IMR-90 (cell line): ENCODE results near the gene GPATCH2L. TPM values are rescaled to one million over a fixed set of nuclear protein-coding genes. Genes with fewer than 3 reads are reported as not detected.

Source experiments
- ATAC-seq: fragments of 200-7000 bp; cut with Tn5 transposase; 2 replicates; pipeline ENCODE4 v1.9.1; 2020; ENCODE audit warnings: low read depth, mild to moderate bottlenecking, moderate library complexity
- BruUV-seq: library from RNA; stranded (reverse); fragments of 400-500 nt; replicated peaks from 2 replicates; lab custom pipeline; 2021; lab: Mats Ljungman, UMichigan
- CTCF ChIA-PET: fragments of 300-600 bp; formaldehyde crosslinking; extraction: SDS; loops from one replicate; lab custom pipeline; 2021; ENCODE audit warnings: antibody characterized with exemption; lab: Yijun Ruan, JAX
- POLR2A ChIA-PET: fragments of 300-600 bp; sonication (Branson Sonifier 250); formaldehyde crosslinking; loops from one replicate; lab custom pipeline; 2022; ENCODE audit warnings: antibody characterized with exemption; ENCODE audit not compliant: unreplicated experiment; lab: Charles Lee
- DNase-seq: peaks from one replicate; pipeline ENCODE4 v3.0.0; 2013
- H2AFZ ChIP-seq: replicated peaks from 2 replicates; pipeline ENCODE3; 2013; ENCODE audit warnings: low read length, mild to moderate bottlenecking; ENCODE audit not compliant: poor library complexity
- H2AK5ac ChIP-seq: 2 replicates; pipeline ENCODE4 v1.6.1; 2013; ENCODE audit warnings: low read depth, low read length, inconsistent platforms
- H2AK9ac ChIP-seq: replicated peaks from 2 replicates; pipeline ENCODE3; 2013; ENCODE audit warnings: mild to moderate bottlenecking, low read depth, low read length, moderate library complexity; ENCODE audit not compliant: poor library complexity
- H2BK120ac ChIP-seq: 2 replicates; pipeline ENCODE4 v1.6.1; 2013; ENCODE audit warnings: low read depth, low read length, inconsistent platforms
- H2BK15ac ChIP-seq: 3 replicates; pipeline ENCODE4 v1.6.1; 2013; ENCODE audit warnings: low read depth, low read length, inconsistent platforms
- H2BK20ac ChIP-seq: 2 replicates; pipeline ENCODE4 v1.6.1; 2013; ENCODE audit warnings: low read depth, mild to moderate bottlenecking, inconsistent platforms, low read length, moderate library complexity
- H2BK5ac ChIP-seq: 2 replicates; pipeline ENCODE4 v1.6.1; 2013; ENCODE audit warnings: mild to moderate bottlenecking, low read depth, low read length, inconsistent platforms; ENCODE audit not compliant: poor library complexity, severe bottlenecking
- H3K14ac ChIP-seq: replicated peaks from 2 replicates; pipeline ENCODE4 v1.6.1; 2013; ENCODE audit warnings: low read depth, low read length, inconsistent platforms
- H3K18ac ChIP-seq: 2 replicates; pipeline ENCODE4 v1.6.1; 2013; ENCODE audit warnings: low read depth, low read length, control low read depth
- H3K23ac ChIP-seq: 2 replicates; pipeline ENCODE4 v1.6.1; 2013; ENCODE audit warnings: low read depth, low read length, inconsistent platforms
- H3K27ac ChIP-seq: 2 replicates; pipeline ENCODE4 v1.5.1; 2013; ENCODE audit warnings: mild to moderate bottlenecking, control low read depth, low read length; ENCODE audit not compliant: insufficient read depth
- H3K27me3 ChIP-seq: 2 replicates; pipeline ENCODE4 v1.6.1; 2013; ENCODE audit warnings: low read length; ENCODE audit not compliant: control insufficient read depth, insufficient read depth
- H3K36me3 ChIP-seq: 2 replicates; pipeline ENCODE4 v1.6.1; 2013; ENCODE audit warnings: low read length, mixed read lengths; ENCODE audit not compliant: control insufficient read depth, insufficient read depth
- H3K4ac ChIP-seq: 2 replicates; pipeline ENCODE4 v1.6.1; 2013; ENCODE audit warnings: low read depth, low read length, inconsistent platforms
- H3K4me1 ChIP-seq: 2 replicates; pipeline ENCODE4 v1.6.1; 2013; ENCODE audit warnings: low read length, mixed read lengths; ENCODE audit not compliant: control insufficient read depth, insufficient read depth
- H3K4me2 ChIP-seq: 2 replicates; pipeline ENCODE4 v1.6.1; 2013; ENCODE audit warnings: low read depth, mild to moderate bottlenecking, control low read depth, low read length, moderate library complexity
- H3K4me3 ChIP-seq: 2 replicates; pipeline ENCODE4 v1.5.1; 2013; ENCODE audit warnings: low read depth, mild to moderate bottlenecking, control low read depth, low read length, moderate library complexity; ENCODE audit not compliant: insufficient read depth
- H3K56ac ChIP-seq: 2 replicates; pipeline ENCODE4 v1.6.1; 2013; ENCODE audit warnings: low read length, inconsistent platforms; ENCODE audit not compliant: insufficient read depth; ENCODE audit errors: extremely low read depth
- H3K79me1 ChIP-seq, 2 experiments: 2 replicates each; pipeline ENCODE4 v1.6.1; 2013; ENCODE audit warnings: low read length in 2 of 2, inconsistent platforms in 1 of 2, low read depth in 1 of 2
- H3K9ac ChIP-seq: 2 replicates; pipeline ENCODE4 v1.6.1; 2013; ENCODE audit warnings: low read depth, low read length, control low read depth
- H3K9me1 ChIP-seq: 2 replicates; pipeline ENCODE4 v1.6.1; 2013; ENCODE audit warnings: low read length, inconsistent platforms; ENCODE audit not compliant: insufficient read depth
- H3K9me3 ChIP-seq: 2 replicates; pipeline ENCODE4 v1.6.1; 2013; ENCODE audit warnings: low read length; ENCODE audit not compliant: control insufficient read depth, insufficient read depth
- H4K20me1 ChIP-seq: 2 replicates; pipeline ENCODE4 v1.6.1; 2013; ENCODE audit warnings: low read length, inconsistent platforms; ENCODE audit not compliant: insufficient read depth
- H4K5ac ChIP-seq: 2 replicates; pipeline ENCODE4 v1.6.1; 2013; ENCODE audit warnings: mild to moderate bottlenecking, low read depth, low read length, control low read depth
- H4K8ac ChIP-seq, 2 experiments: 2 replicates each; pipeline ENCODE4 v1.6.1; 2013; ENCODE audit warnings: low read depth in 2 of 2, low read length in 2 of 2, control low read depth in 1 of 2, inconsistent platforms in 1 of 2
- H4K91ac ChIP-seq: 2 replicates; pipeline ENCODE4 v1.6.1; 2013; ENCODE audit warnings: low read depth, low read length, inconsistent platforms; ENCODE audit not compliant: insufficient read depth
- WGBS, 2 experiments: methylation state at CpG; one replicate each; pipeline versions ENCODE4 v1.1.5 to v1.1.7; 2013; ENCODE audit warnings: missing lambda C conversion rate in 2 of 2; ENCODE audit not compliant: insufficient read length in 1 of 2; ENCODE audit errors: extremely low coverage in 2 of 2; 5-methylcytosine and 5-hydroxymethylcytosine counted together
- dilution Hi-C: fragments of 300-500 bp; cut with HindIII; formaldehyde crosslinking; loops from one replicate; pipeline ENCODE4 v1.14.3; 2018; ENCODE audit warnings: low sequenced_read_pairs; ENCODE audit not compliant: unreplicated experiment
- in situ Hi-C: fragments of 300-500 bp; cut with MboI; formaldehyde crosslinking; loops from 3 replicates; pipeline ENCODE4 v1.14.3; 2019; ENCODE audit warnings: low sequenced_read_pairs, inconsistent platforms, mixed read lengths
- intact Hi-C: fragments of 100-400 bp; cut with micrococcal nuclease; formaldehyde crosslinking; loops from 2 replicates; pipeline ENCODE4 v1.10.0; 2022
- polyA plus RNA-seq, 3 experiments: library from polyadenylated mRNA; depleted of rRNA; stranded (reverse); fragments of >200 nt; gene quantifications; 2 replicates each; pipeline ENCODE4 v1.2.3, GENCODE V29; 2012; ENCODE audit warnings: low replicate concordance in 1 of 3
- total RNA-seq: library from RNA; depleted of rRNA; stranded (reverse); fragments of >200 nt; gene quantifications from 2 replicates; pipeline ENCODE4 v1.2.3, GENCODE V29; 2012
- TF ChIP-seq, protein P1 (sequence below): fragments of 150-350 bp; IDR thresholded peaks from 2 replicates; pipeline ENCODE4 v1.6.1; 2017; ENCODE audit warnings: mild to moderate bottlenecking, antibody characterized with exemption, low read length, low read depth

GPATCH2L gene
- total and polyA plus RNA-seq, 2 of the 4 experiments (the other 2 are of a cell fraction) = 15.6 to 51.4 TPM

DNA sequence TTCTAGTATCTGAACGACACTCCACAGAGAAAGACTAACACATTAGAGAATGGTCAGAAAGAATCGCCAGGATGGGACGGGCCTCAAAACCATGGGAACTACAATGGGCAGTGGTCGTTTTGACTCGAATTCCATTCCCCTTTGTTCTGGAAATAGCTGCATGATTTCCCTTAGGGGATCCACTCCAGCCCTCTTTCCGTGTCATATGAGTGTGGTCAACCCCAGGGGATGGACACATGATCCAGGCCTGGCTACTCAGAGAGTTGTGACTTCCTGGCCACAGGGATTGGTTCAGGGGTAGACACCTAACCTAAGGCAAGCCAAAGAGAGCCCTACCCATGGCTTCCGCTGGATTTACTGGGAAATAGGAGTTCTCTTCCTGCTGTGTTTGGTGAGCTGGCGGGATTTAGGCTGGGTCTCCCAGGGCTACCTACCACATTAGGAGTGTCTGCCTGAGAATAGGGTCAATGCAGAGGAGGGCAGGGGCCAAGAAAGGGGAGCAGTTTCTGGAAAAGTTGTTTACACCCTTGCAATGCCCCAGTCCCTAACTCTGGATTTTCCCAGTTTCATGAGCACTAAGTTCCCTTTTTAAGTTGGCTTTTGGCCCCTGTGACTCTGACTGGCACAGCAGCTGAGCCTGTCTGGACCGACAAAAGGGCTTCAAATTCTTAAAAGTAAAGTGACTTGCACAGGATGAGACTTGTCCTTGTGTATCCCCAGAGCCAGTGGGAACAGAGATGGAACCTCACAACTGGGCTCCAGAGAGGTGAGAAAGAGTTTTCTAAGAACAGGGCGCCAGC, 28.1 kb upstream of the GPATCH2L start:
- H2AK5ac ChIP-seq = no peak overlapping the region
- H3K56ac ChIP-seq = no peak overlapping the region
- H2BK15ac ChIP-seq = no peak overlapping the region
- no peak overlapping the region for H3K23ac ChIP-seq
- no peak overlapping the region for H3K4me3 ChIP-seq
- H3K9ac ChIP-seq = no peak overlapping the region
- no TSS peak for BruUV-seq
- H3K27me3 ChIP-seq = peaks cover 14% of the 10 kb centered on the region
- TF ChIP-seq, protein P1, sequence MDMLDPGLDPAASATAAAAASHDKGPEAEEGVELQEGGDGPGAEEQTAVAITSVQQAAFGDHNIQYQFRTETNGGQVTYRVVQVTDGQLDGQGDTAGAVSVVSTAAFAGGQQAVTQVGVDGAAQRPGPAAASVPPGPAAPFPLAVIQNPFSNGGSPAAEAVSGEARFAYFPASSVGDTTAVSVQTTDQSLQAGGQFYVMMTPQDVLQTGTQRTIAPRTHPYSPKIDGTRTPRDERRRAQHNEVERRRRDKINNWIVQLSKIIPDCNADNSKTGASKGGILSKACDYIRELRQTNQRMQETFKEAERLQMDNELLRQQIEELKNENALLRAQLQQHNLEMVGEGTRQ = no peak
- WGBS, 2 experiments = 51% methylated on average over 7 of the region's 10 CpGs; no CpG with 5 or more reads in 1 of the 2 experiments
- ChIA-PET CTCF (no interaction called here), POLR2A (no interaction called here)
- no peaks in the 10 kb centered on the region for H3K9me1 ChIP-seq
- H4K8ac ChIP-seq = no peak overlapping the region
- no peak overlapping the region for H2BK120ac ChIP-seq
- intact Hi-C loops = no loop called here
- H3K27ac ChIP-seq = no peak overlapping the region
- no peak overlapping the region for H3K4me2 ChIP-seq
- no peak overlapping the region for H2AFZ ChIP-seq
- H3K4me1 ChIP-seq = no peaks in the 10 kb centered on the region
- H3K4ac ChIP-seq = no peak overlapping the region
- no peaks in the 10 kb centered on the region for H3K79me1 ChIP-seq
- no peak overlapping the region for H3K18ac ChIP-seq
- no peak overlapping the region for H2BK5ac ChIP-seq
- no peaks in the 10 kb centered on the region for H3K9me3 ChIP-seq
- in situ Hi-C loops = no loop called here
- DNase-seq (no peak), ATAC-seq (no peak)
- H3K36me3 ChIP-seq = no peaks in the 10 kb centered on the region
- no peak overlapping the region for H2AK9ac ChIP-seq
- no peak overlapping the region for H4K91ac ChIP-seq
- H3K14ac ChIP-seq = no peak overlapping the region
- H2BK20ac ChIP-seq = no peak overlapping the region
- no peak overlapping the region for H4K5ac ChIP-seq
- H4K20me1 ChIP-seq = no peaks in the 10 kb centered on the region
- dilution Hi-C loops = no loop called here
